Ascending aorta (tissue), 2 donors: Measurements from ENCODE around the gene CRIP2. TPM values are rescaled to one million over a fixed set of nuclear protein-coding genes. Genes with fewer than 3 reads are reported as not detected.

Experiments
- DNase-seq, 2 donors: peaks; one replicate each; pipeline ENCODE4 v3.0.0-alpha.2; 2019; ENCODE audit warnings: low spot score in 2 of 2
- H3K27ac ChIP-seq, 2 donors: fragments of 200-600 bp; sonication (generic); one replicate each; pipeline ENCODE4 v1.5.1; 2016 to 2017; ENCODE audit warnings: mild to moderate bottlenecking in 1 of 2
- H3K27me3 ChIP-seq: fragments of 200-600 bp; sonication (generic); one replicate; pipeline ENCODE4 v1.5.1; 2017
- H3K36me3 ChIP-seq, 2 donors: fragments of 200-600 bp; sonication (generic); one replicate each; pipeline ENCODE4 v1.5.1; 2016
- H3K4me1 ChIP-seq, 2 donors: fragments of 200-600 bp; sonication (generic); one replicate each; pipeline ENCODE4 v1.5.1; 2016 to 2017; ENCODE audit warnings: mild to moderate bottlenecking in 1 of 2
- H3K4me3 ChIP-seq, 2 donors: fragments of 200-600 bp; sonication (generic); one replicate each; pipeline ENCODE4 v1.5.1; 2016 to 2017; ENCODE audit warnings: mild to moderate bottlenecking in 1 of 2
- H3K9me3 ChIP-seq, 2 donors: fragments of 200-600 bp; sonication (generic); one replicate each; pipeline ENCODE4 v1.5.1; 2016
- intact Hi-C: fragments of 100-400 bp; cut with DNase I; formaldehyde crosslinking; loops from one replicate; pipeline ENCODE4 v1.15.1; 2023
- total RNA-seq: library from RNA; depleted of rRNA; stranded (reverse); fragments of >200 nt; gene quantifications from one replicate; pipeline ENCODE4 v1.1.0, GENCODE V29; 2016
- TF ChIP-seq, protein P1 (sequence below), 3 experiments: fragments of 200-600 bp in 2 of 3; fragments of 450-650 bp in 1 of 3; sonication (generic) in 2 of 3; IDR thresholded peaks; one replicate each; pipeline ENCODE4 v1.5.1; 2016 to 2019; ENCODE audit warnings: antibody characterized with exemption in 3 of 3, mild to moderate bottlenecking in 1 of 3, moderate library complexity in 1 of 3

CRIP2 gene
- total RNA-seq, 1 donor from 2014 or later: 665 TPM

DNA sequence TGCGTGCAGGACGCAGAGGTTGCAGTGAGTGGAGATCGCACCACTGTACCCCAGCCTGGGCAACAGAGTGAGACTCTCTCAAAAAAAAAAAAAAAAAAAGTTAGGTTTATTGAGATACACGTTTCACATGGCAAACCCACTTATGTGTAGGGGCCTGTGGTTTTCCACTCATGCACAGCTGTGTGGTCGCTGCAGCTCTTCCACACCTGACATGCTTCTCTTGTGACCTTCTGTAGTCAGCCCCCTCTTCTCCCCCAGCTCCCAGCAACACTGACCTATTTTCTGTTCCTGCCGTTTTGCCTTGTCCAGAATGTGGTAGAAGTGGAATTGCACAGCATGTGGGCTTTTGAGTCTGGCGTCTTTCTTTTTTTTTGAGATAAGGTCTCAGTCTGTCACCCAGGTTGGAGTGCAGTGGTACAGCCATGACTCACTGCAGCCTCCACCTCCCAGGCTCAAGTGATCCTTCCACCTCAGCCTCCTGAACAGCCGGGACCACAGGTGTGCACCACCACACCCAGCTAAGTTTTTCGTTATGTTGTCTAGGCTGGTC is 46.6 kb upstream of the CRIP2 start:
- Histone ChIP-seq H3K27ac (no peak overlapping the region), H3K27me3 (no peaks in the 10 kb centered on the region), H3K4me3 (no peak overlapping the region), H3K36me3 (peaks cover 2 to 9% of the 10 kb centered on the region in 2 donors), H3K4me1 (peaks cover 0 to 6% of the 10 kb centered on the region in 2 donors), H3K9me3 (no peaks in the 10 kb centered on the region)
- no peak for DNase-seq
- TF ChIP-seq, protein P1, sequence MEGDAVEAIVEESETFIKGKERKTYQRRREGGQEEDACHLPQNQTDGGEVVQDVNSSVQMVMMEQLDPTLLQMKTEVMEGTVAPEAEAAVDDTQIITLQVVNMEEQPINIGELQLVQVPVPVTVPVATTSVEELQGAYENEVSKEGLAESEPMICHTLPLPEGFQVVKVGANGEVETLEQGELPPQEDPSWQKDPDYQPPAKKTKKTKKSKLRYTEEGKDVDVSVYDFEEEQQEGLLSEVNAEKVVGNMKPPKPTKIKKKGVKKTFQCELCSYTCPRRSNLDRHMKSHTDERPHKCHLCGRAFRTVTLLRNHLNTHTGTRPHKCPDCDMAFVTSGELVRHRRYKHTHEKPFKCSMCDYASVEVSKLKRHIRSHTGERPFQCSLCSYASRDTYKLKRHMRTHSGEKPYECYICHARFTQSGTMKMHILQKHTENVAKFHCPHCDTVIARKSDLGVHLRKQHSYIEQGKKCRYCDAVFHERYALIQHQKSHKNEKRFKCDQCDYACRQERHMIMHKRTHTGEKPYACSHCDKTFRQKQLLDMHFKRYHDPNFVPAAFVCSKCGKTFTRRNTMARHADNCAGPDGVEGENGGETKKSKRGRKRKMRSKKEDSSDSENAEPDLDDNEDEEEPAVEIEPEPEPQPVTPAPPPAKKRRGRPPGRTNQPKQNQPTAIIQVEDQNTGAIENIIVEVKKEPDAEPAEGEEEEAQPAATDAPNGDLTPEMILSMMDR (IDR thresholded peaks at IDR 0.05): no peak
- intact Hi-C loops: no loop called here

DNA sequence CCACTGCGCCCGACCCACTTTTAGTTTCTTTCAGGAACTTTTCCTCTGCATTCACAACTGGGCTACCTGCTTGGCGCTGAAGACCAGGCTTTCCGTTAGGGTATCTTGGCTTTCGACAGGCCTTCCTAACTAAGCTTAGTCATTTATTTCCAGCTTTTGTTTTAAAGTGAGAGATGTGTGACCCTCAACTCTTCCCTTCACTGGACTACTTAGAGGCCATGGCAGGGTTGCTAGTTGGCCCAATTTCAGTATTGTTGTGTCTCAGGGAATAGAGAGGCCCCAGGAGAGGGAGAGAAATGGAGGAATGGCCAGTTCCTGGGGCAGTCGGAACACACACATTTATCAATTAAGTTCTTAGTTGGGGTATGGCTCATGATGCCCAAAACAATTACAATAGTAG is 44.6 kb upstream of the CRIP2 start:
- no peak overlapping the region for H3K4me3 ChIP-seq
- H3K27ac ChIP-seq: no peak overlapping the region
- TF ChIP-seq, protein P1 (IDR thresholded peaks at IDR 0.05): no peak
- H3K27me3 ChIP-seq: no peaks in the 10 kb centered on the region
- no peak for DNase-seq
- intact Hi-C loops: no loop called here
- peaks cover 2 to 9% of the 10 kb centered on the region in 2 donors for H3K36me3 ChIP-seq
- H3K9me3 ChIP-seq: no peaks in the 10 kb centered on the region
- H3K4me1 ChIP-seq: peaks cover 0 to 6% of the 10 kb centered on the region in 2 donors

DNA sequence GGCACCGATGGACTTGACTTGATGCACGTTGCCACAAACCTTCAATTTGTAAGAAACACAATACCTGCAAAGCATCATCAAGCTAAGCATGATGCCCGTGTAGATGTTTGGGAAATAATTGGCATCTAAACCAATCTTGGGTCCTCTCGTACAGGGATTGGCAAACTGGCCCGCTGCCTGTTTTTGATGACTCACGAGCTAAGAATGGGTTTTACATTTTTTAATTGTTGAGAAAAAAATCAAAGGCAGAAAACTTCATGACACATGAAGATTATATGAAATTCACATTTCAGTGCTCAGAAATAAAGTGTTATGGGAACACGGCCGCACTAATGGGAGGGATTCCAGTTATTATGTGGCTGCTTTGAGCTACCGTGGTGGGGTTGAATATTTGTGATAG is 44.1 kb upstream of the CRIP2 start:
- H3K27ac ChIP-seq: no peak overlapping the region
- intact Hi-C loops: no loop called here

DNA sequence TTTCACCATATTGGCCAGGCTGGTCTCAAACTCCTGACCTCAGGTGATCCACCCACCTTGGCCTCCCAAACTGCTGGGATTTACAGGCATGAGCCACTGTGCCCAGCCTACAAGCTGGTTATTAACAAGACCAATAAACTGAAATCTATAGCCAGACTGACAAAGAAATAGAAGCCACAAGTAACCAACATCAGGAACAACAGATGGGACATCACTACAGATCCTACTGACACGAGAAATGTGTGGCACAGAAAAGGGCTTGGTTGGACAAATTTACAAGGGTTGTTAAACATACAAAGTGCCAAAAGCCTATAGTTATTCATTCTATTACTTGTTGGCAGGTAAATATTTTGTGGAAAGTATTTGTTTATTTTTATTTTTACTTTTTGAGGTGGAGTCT is 43.4 kb upstream of the CRIP2 start:
- Histone ChIP-seq H3K27ac (peak overlapping the region in 1 of 2 donors; percentile 48), H3K9me3 (no peaks in the 10 kb centered on the region), H3K4me3 (no peak overlapping the region), H3K36me3 (peaks cover 2 to 9% of the 10 kb centered on the region in 2 donors), H3K27me3 (no peaks in the 10 kb centered on the region), H3K4me1 (peaks cover 0 to 6% of the 10 kb centered on the region in 2 donors)
- intact Hi-C loops: no loop called here
- no peak for DNase-seq
- TF ChIP-seq, protein P1 (IDR thresholded peaks at IDR 0.05): no peak

More for the DNA sequence above, 44.1 kb upstream of the CRIP2 start:
- Histone ChIP-seq H3K27me3 (no peaks in the 10 kb centered on the region), H3K9me3 (no peaks in the 10 kb centered on the region), H3K4me3 (no peak overlapping the region), H3K4me1 (peaks cover 0 to 6% of the 10 kb centered on the region in 2 donors), H3K36me3 (peaks cover 2 to 9% of the 10 kb centered on the region in 2 donors)
- TF ChIP-seq, protein P1 (IDR thresholded peaks at IDR 0.05): no peak
- DNase-seq: no peak

DNA sequence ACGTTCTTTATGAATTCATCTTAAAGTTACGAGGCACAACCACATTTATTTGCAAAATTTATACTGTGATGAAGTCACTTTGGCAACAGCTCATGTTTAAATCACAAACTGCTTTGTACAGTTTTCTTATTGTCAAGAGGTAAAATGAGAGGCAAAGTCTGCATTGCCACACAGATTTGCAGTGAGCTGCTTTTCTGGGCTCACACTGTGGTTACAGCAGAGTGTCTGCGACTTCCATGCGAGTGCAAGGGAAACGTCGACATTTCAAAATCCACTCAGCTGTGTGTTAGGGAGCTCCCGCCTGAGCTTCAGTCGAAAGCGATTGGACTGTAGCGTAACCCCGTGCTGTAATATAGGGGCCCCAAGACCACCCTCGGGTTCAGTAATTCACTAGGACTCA is 42.0 kb upstream of the CRIP2 start:
- H3K9me3 ChIP-seq: no peaks in the 10 kb centered on the region
- no peak overlapping the region for H3K27ac ChIP-seq
- no peaks in the 10 kb centered on the region for H3K27me3 ChIP-seq
- H3K4me1 ChIP-seq: peaks cover 0 to 9% of the 10 kb centered on the region in 2 donors
- no peak for DNase-seq
- H3K4me3 ChIP-seq: no peak overlapping the region
- no peaks in the 10 kb centered on the region for H3K36me3 ChIP-seq
- intact Hi-C loops: no loop called here
- TF ChIP-seq, protein P1 (IDR thresholded peaks at IDR 0.05): no peak

DNA sequence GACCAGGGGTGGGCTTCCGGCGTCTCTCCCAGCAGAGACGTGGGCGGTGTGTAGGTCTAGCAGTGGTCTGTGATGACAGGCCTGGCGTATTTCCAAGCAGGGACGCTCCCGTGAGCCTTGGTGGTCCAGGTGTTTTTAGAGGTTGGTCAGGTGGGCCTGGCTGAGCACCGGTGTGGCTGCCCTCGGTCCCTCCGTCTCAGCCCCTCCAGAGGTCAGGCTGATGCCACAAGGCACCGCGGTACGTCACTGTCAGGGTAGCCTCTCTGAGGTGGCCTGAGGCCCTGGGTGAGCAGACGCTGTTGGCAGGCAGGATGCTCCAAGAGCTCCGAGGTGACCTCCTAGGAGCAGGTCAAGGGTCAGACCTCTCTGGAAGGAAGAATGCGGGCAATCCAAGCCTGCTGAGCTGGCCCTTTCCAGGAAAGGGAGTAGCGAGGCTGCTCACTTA is 41.4 kb upstream of the CRIP2 start:
- TF ChIP-seq, protein P1 (IDR thresholded peaks at IDR 0.05): no peak
- no peak for DNase-seq
- intact Hi-C loops: no loop called here

More for the DNA sequence above, 41.4 kb upstream of the CRIP2 start:
- H3K9me3 ChIP-seq: no peaks in the 10 kb centered on the region
- H3K36me3 ChIP-seq: no peaks in the 10 kb centered on the region
- H3K4me1 ChIP-seq: peaks cover 0 to 9% of the 10 kb centered on the region in 2 donors
- H3K27ac ChIP-seq: no peak overlapping the region
- no peaks in the 10 kb centered on the region for H3K27me3 ChIP-seq
- H3K4me3 ChIP-seq: no peak overlapping the region
